ENCODE measurements around the gene DLEC1.

DNA sequence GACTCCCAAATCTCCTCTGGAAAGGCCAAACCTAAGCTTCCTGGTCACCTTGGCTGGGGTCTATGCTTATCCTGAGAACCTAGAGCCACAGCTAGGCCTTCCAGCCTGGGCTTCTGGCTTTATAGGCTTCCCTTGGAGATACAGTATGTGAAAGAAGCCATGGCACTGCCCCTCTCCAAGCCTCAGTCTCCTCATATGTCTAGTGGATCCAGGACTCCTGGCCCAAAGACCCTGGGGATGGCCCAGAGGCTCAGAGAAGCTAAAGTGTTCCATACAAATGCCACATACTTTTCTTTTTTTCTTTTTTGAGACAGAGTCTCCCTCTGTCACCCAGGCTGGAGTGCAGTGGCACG, 89.3 kb downstream of the DLEC1 start:
- TF ChIP-seq NPAS2 (CRISPR knock-in tag; IDR thresholded peaks at IDR 0.05; ENCODE audit: borderline replicate concordance) (no peak), ESRRA (IDR thresholded peaks at IDR 0.05; ENCODE audit: borderline replicate concordance, low read length) (no peak), SMC3 (IDR thresholded peaks at IDR 0.05) (no peak), HDAC2 (IDR thresholded peaks at IDR 0.05) (no peak), CBX8 (IDR thresholded peaks at IDR 0.05) (no peak), POLR2A (IDR thresholded peaks at IDR 0.05; ENCODE audit: low read length) (no peak), FOSL2 (IDR thresholded peaks at IDR 0.05) (no peak), FOSL2 (CRISPR knock-in tag; IDR thresholded peaks at IDR 0.05) (no peak)
- TF ChIP-seq, protein P1, sequence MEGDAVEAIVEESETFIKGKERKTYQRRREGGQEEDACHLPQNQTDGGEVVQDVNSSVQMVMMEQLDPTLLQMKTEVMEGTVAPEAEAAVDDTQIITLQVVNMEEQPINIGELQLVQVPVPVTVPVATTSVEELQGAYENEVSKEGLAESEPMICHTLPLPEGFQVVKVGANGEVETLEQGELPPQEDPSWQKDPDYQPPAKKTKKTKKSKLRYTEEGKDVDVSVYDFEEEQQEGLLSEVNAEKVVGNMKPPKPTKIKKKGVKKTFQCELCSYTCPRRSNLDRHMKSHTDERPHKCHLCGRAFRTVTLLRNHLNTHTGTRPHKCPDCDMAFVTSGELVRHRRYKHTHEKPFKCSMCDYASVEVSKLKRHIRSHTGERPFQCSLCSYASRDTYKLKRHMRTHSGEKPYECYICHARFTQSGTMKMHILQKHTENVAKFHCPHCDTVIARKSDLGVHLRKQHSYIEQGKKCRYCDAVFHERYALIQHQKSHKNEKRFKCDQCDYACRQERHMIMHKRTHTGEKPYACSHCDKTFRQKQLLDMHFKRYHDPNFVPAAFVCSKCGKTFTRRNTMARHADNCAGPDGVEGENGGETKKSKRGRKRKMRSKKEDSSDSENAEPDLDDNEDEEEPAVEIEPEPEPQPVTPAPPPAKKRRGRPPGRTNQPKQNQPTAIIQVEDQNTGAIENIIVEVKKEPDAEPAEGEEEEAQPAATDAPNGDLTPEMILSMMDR (IDR thresholded peaks at IDR 0.05) = no peak
- TF ChIP-seq, protein P2, sequence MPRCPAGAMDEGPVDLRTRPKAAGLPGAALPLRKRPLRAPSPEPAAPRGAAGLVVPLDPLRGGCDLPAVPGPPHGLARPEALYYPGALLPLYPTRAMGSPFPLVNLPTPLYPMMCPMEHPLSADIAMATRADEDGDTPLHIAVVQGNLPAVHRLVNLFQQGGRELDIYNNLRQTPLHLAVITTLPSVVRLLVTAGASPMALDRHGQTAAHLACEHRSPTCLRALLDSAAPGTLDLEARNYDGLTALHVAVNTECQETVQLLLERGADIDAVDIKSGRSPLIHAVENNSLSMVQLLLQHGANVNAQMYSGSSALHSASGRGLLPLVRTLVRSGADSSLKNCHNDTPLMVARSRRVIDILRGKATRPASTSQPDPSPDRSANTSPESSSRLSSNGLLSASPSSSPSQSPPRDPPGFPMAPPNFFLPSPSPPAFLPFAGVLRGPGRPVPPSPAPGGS (IDR thresholded peaks at IDR 0.05) = no peak

Data from A549 (cell line).